ENCODE results near the gene GZMM. TPM values are rescaled to one million over a fixed set of nuclear protein-coding genes. Genes with fewer than 3 reads are reported as not detected.
A peak's percentile ranks its signal among the peaks of the same experiment; 100 is the strongest.

The GZMM gene
- total and polyA plus RNA-seq, 2 of the 13 experiments (the other 11 are each of a cell fraction or from before 2014, with no cell fraction given): 0.07 TPM; not detected in 1

DNA sequence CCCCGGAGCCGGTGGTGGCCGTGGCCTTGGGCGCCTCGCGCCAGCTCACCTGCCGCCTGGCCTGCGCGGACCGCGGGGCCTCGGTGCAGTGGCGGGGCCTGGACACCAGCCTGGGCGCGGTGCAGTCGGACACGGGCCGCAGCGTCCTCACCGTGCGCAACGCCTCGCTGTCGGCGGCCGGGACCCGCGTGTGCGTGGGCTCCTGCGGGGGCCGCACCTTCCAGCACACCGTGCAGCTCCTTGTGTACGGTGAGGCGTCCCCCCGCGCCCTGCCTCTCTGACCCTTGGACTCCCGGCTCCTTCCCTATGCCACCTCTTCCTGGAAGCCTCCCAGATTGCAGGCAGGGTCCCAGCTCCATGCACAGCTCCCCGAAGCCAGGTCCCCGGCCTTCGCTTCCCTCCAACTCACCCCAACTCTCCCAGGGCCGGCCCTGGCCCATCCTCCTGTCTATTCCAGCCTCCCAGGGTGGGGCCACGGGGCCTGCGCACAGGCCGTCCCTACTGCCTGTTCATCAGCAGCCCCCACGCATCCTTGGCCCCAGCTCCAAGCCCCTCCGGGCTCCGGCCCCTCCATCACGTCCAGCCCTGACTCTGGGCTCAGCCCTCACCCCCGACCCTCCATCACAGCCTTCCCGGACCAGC, 45.9 kb upstream of the GZMM start (continued):
- TF ChIP-seq ZHX2 (IDR thresholded peaks at IDR 0.05; ENCODE audit: low read depth) (no peak), ZHX2 (CRISPR knock-in tag; IDR thresholded peaks at IDR 0.05; ENCODE audit: borderline replicate concordance) (no peak), MAF1 (CRISPR knock-in tag; IDR thresholded peaks at IDR 0.05; ENCODE audit: borderline replicate concordance) (no peak), ZSCAN9 (CRISPR knock-in tag; IDR thresholded peaks at IDR 0.05; ENCODE audit: borderline replicate concordance) (0 out of 2 replicates have a peak, but pooled peaks have one; percentile 29), ZNF264 (CRISPR knock-in tag; IDR thresholded peaks at IDR 0.05) (no peak), GMEB2 (CRISPR knock-in tag; IDR thresholded peaks at IDR 0.05; ENCODE audit: low read depth) (no peak), EZH2 (conservative IDR thresholded peaks at IDR 0.05; ENCODE audit: low read depth, low read length) (no peak), ZNF564 (CRISPR knock-in tag; IDR thresholded peaks at IDR 0.05) (no peak), PATZ1 (CRISPR knock-in tag; IDR thresholded peaks at IDR 0.05) (peak; percentile 28; the same call in 1 of the 2 replicates), ZNF432 (CRISPR knock-in tag; IDR thresholded peaks at IDR 0.05; ENCODE audit: borderline replicate concordance) (no peak), BORCS8-MEF2B (CRISPR knock-in tag; IDR thresholded peaks at IDR 0.05) (no peak), MEF2D (CRISPR knock-in tag; IDR thresholded peaks at IDR 0.05) (0 out of 2 replicates have a peak, but pooled peaks have one; percentile 21), ATF3 (CRISPR knock-in tag; IDR thresholded peaks at IDR 0.05) (no peak), ZNF687 (CRISPR knock-in tag; IDR thresholded peaks at IDR 0.05) (peak; percentile 74), ZNF451 (CRISPR knock-in tag; IDR thresholded peaks at IDR 0.05) (0 out of 2 replicates have a peak, but pooled peaks have one; percentile 30)

Measured in HepG2 (cell line).